Tibial nerve (tissue), 4 donors: ENCODE measurements around the gene SCIN. TPM values are rescaled to one million over a fixed set of nuclear protein-coding genes. Genes with fewer than 3 reads are reported as not detected.
A peak's percentile ranks its signal among the peaks of the same experiment; 100 is the strongest.

ENCODE experiments used
- DNase-seq, 2 donors: peaks; one replicate each; pipeline ENCODE4 v3.0.0-alpha.2; 2019; ENCODE audit warnings: low spot score in 2 of 2
- H3K27ac ChIP-seq, 4 donors: fragments of 200-600 bp; sonication (generic) in 3 of 4; one replicate each; pipeline ENCODE4 v1.5.1; 2017 to 2019; ENCODE audit warnings: mild to moderate bottlenecking in 1 of 4
- H3K27me3 ChIP-seq, 2 donors: fragments of 200-600 bp; sonication (generic) in 1 of 2; one replicate each; pipeline versions ENCODE4 v1.5.1 to v1.6.0; 2017 to 2019
- H3K36me3 ChIP-seq, 3 donors: fragments of 200-600 bp; sonication (generic); one replicate each; pipeline ENCODE4 v1.5.1; 2018 to 2019
- H3K4me1 ChIP-seq, 4 donors: fragments of 200-600 bp; sonication (generic) in 3 of 4; one replicate each; pipeline ENCODE4 v1.5.1; 2017 to 2019
- H3K4me3 ChIP-seq, 4 donors: fragments of 200-600 bp; sonication (generic) in 3 of 4; one replicate each; pipeline ENCODE4 v1.5.1; 2017 to 2019; ENCODE audit warnings: mild to moderate bottlenecking in 1 of 4, moderate library complexity in 1 of 4
- H3K9me3 ChIP-seq, 4 donors: fragments of 200-600 bp; sonication (generic) in 3 of 4; one replicate each; pipeline ENCODE4 v1.5.1; 2017 to 2019
- EP300 ChIP-seq, 2 donors: sonication (generic); formaldehyde crosslinking; IDR thresholded peaks; one replicate each; pipeline ENCODE4 v1.6.1; 2017; ENCODE audit warnings: antibody characterized with exemption in 2 of 2, mild to moderate bottlenecking in 1 of 2
- POLR2A ChIP-seq, 2 donors: fragments of 450-650 bp; IDR thresholded peaks; one replicate each; pipeline ENCODE4 v1.6.1; 2017; ENCODE audit warnings: antibody characterized with exemption in 2 of 2, mild to moderate bottlenecking in 2 of 2, moderate library complexity in 2 of 2
- WGBS, 2 donors: methylation state at CpG; one replicate each; pipeline ENCODE4 v1.1.5; 2018; 5-methylcytosine and 5-hydroxymethylcytosine counted together
- total RNA-seq, 4 donors: library from RNA; depleted of rRNA; stranded (reverse); fragments of >200 nt; gene quantifications; one replicate each; pipeline ENCODE4 v1.1.0, GENCODE V29; 2016
- TF ChIP-seq, protein P1 (sequence below), 5 experiments: fragments of 200-600 bp in 3 of 5; fragments of 450-650 bp in 2 of 5; sonication (generic) in 3 of 5; IDR thresholded peaks; one replicate each; pipeline ENCODE4 v1.5.1; 2016 to 2019; ENCODE audit warnings: antibody characterized with exemption in 5 of 5, mild to moderate bottlenecking in 3 of 5, moderate library complexity in 2 of 5

The SCIN gene
- total RNA-seq, 4 donors from 2014 or later, result under 0.01 to 7.0 (median 2.2) TPM

DNA sequence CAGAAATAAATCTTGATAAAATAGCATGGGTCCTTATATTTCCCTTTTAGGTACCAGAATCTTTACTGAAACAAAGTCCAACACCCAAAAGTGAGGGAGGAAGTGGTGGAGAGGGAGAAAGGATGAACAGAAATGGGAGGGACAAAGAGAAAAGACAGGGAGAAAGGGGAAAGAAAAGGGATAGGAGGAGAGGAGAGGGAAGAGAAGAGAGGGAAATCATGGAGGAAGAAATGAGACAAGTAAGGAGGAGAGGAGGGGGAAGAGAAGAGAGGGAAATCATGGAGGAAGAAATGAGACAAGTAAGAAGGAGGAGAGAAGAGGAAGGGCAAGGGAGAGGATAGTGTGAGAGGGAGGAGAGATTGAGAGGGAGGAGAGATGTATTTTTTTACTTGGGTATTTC lies 66.8 kb downstream of the SCIN start:
- Histone ChIP-seq H3K4me1 (peaks cover 0 to 18% (median 4%) of the 10 kb centered on the region in 4 donors), H3K36me3 (no peaks in the 10 kb centered on the region), H3K27me3 (no peaks in the 10 kb centered on the region), H3K27ac (no peak overlapping the region), H3K9me3 (no peaks in the 10 kb centered on the region), H3K4me3 (no peak overlapping the region)
- TF ChIP-seq, protein P1, sequence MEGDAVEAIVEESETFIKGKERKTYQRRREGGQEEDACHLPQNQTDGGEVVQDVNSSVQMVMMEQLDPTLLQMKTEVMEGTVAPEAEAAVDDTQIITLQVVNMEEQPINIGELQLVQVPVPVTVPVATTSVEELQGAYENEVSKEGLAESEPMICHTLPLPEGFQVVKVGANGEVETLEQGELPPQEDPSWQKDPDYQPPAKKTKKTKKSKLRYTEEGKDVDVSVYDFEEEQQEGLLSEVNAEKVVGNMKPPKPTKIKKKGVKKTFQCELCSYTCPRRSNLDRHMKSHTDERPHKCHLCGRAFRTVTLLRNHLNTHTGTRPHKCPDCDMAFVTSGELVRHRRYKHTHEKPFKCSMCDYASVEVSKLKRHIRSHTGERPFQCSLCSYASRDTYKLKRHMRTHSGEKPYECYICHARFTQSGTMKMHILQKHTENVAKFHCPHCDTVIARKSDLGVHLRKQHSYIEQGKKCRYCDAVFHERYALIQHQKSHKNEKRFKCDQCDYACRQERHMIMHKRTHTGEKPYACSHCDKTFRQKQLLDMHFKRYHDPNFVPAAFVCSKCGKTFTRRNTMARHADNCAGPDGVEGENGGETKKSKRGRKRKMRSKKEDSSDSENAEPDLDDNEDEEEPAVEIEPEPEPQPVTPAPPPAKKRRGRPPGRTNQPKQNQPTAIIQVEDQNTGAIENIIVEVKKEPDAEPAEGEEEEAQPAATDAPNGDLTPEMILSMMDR (IDR thresholded peaks at IDR 0.05), result no peak
- TF ChIP-seq EP300 (IDR thresholded peaks at IDR 0.05), result no peak
- no peak for TF ChIP-seq POLR2A (IDR thresholded peaks at IDR 0.05)
- DNase-seq, result no peak

DNA sequence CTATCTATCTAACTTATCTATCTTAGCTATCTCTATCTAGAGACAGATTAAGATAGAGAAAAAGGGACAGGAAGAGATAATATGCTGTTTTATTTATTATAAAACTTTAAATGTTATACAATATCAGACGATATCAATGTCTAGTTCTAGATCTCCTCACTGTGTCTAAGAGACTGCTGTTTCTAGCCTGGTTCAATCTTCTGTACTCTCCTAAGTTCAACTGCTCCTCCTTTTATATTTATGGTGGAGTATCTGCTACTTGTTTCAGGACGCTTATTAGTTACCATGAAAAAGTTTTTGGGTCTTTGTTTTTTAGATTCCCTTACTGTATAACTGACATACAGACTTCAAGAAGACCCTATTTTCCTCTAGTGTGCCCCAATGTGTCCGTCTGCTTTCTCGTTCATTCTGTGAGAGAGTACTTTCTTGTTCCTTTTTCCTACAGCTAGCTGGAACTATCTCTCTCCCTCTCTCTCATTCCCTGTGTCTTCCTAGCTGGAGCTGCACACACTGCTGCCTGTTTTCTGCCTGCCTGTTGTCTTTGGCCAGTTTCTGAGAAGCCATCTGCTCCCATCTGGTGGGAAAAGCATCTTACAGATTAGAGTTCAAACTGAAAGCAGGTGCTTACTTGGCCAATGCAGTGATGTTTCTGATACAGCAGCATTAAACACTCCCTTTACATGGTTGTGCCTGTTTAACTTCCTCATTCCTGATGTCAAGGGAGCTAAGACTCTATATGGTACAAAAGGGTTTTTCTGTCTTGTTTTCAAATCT lies 67.5 kb downstream of the SCIN start:
- peaks cover 0 to 18% (median 4%) of the 10 kb centered on the region in 4 donors for H3K4me1 ChIP-seq
- H3K36me3 ChIP-seq, result no peaks in the 10 kb centered on the region
- H3K9me3 ChIP-seq, result no peaks in the 10 kb centered on the region
- H3K27ac ChIP-seq, result peak overlapping the region in 1 of 4 donors; percentile 58
- TF ChIP-seq EP300 (IDR thresholded peaks at IDR 0.05) (no peak), POLR2A (IDR thresholded peaks at IDR 0.05) (no peak)
- TF ChIP-seq, protein P1 (IDR thresholded peaks at IDR 0.05), result no peak
- DNase-seq, result no peak
- no peaks in the 10 kb centered on the region for H3K27me3 ChIP-seq
- H3K4me3 ChIP-seq, result no peak overlapping the region
- WGBS, 2 donors, result 35 to 37% methylated on average over 4 of the region's 4 CpGs

DNA sequence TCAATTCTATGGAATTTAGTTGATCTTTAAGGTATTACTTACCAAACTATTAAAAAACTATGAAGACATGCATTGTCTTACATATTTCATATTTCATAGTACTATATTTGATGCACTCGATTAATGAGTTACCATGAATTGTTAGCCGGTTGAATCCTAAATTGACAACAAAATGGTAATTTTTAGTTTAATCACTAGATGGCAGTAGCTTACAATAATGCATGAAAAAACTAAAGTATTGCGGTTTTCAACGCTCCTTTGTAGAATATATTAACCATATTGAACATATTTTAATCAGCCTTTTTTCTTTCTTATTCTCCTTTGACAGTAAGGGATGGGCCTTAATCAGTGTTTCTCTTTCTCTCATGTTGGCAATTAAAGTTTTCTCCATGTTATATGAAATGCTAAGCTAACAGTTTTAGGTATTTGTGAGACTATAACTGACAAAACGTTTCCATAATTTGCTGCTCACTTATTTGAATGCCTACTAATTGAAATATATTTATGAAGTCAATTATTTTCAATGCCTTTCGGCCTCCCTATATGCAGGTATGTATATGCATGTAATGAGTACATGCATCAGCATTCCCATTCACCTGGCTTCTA lies 68.4 kb downstream of the SCIN start:
- Histone ChIP-seq H3K27ac (no peak overlapping the region), H3K36me3 (no peaks in the 10 kb centered on the region), H3K9me3 (no peaks in the 10 kb centered on the region), H3K4me1 (peaks cover 0 to 18% (median 4%) of the 10 kb centered on the region in 4 donors), H3K27me3 (no peaks in the 10 kb centered on the region), H3K4me3 (no peak overlapping the region)
- WGBS, 2 donors, result 17 to 18% methylated on average over 6 of the region's 6 CpGs
- no peak for DNase-seq
- no peak for TF ChIP-seq EP300 (IDR thresholded peaks at IDR 0.05)
- TF ChIP-seq, protein P1 (IDR thresholded peaks at IDR 0.05), result peak; percentile 40 to 61 (median 52)

DNA sequence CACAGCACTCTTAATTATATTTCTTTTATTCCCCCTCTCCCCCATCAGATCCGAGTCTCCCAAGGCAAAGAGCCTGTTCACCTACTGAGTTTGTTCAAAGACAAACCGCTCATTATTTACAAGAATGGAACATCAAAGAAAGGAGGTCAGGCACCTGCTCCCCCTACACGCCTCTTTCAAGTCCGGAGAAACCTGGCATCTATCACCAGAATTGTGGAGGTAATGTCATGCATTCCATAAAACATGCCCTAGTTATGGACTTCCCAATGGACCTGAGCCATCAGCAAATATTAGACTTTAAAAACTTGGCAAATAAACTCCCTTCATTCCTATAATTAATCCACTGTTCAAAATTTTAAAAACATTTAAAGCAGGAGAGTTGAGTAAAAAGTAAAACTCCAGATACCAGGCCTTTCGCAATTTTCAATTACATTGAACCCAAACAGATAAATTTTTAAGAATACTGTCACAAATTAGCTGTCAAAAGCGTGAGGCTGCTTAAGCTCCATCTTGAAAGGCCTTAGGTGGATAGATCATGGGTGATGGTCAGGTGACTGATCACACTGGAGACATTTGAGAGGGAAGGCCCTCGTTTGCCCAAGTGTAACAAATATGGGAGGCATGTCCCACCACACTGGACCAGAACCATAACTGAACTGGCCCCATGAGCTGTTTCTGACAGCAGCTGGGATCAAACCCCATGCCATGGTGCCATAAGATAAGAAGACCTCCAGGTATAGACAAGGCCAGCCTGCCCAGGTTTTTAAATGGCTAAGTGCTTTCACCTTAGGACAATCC lies 70.0 kb downstream of the SCIN start:
- WGBS, 2 donors, result 77 to 86% methylated on average over 7 of the region's 7 CpGs
- Histone ChIP-seq H3K27ac (no peak overlapping the region), H3K4me3 (no peak overlapping the region), H3K9me3 (no peaks in the 10 kb centered on the region), H3K27me3 (no peaks in the 10 kb centered on the region), H3K4me1 (peaks cover 0 to 18% (median 4%) of the 10 kb centered on the region in 4 donors), H3K36me3 (no peaks in the 10 kb centered on the region)
- TF ChIP-seq EP300 (IDR thresholded peaks at IDR 0.05) (no peak), POLR2A (IDR thresholded peaks at IDR 0.05) (no peak)
- TF ChIP-seq, protein P1 (IDR thresholded peaks at IDR 0.05), result no peak
- no peak for DNase-seq
